Gastrocnemius medialis (tissue), 4 donors: ENCODE results near the gene SLC35C1. TPM values are rescaled to one million over a fixed set of nuclear protein-coding genes. Genes with fewer than 3 reads are reported as not detected.

Experiments
- ATAC-seq, 2 donors: fragments of 150-250 bp; one replicate each; pipeline ENCODE4 v1.9.1; 2016
- DNase-seq, 2 donors: peaks; one replicate each; pipeline ENCODE4 v3.0.0-alpha.2; 2019
- H3K27ac ChIP-seq, 4 donors: fragments of 200-600 bp; sonication (generic); 1 replicate in 1 of 4; 2 replicates in 3 of 4; pipeline ENCODE4 v1.5.1; 2016 to 2018; ENCODE audit warnings: mild to moderate bottlenecking in 2 of 4, moderate library complexity in 1 of 4
- H3K27me3 ChIP-seq, 3 donors: fragments of 200-600 bp; sonication (generic) in 2 of 3; 1 replicate in 1 of 3; 2 replicates in 2 of 3; pipeline versions ENCODE4 v1.5.1 to v1.6.0; 2016 to 2019; ENCODE audit warnings: mild to moderate bottlenecking in 1 of 3, moderate library complexity in 1 of 3
- H3K36me3 ChIP-seq, 2 donors: fragments of 200-600 bp; sonication (generic) in 1 of 2; one replicate each; pipeline ENCODE4 v1.5.1; 2017 to 2018
- H3K4me1 ChIP-seq, 2 donors: fragments of 200-600 bp; sonication (generic) in 1 of 2; one replicate each; pipeline ENCODE4 v1.5.1; 2016 to 2017; ENCODE audit warnings: mild to moderate bottlenecking in 2 of 2
- H3K4me3 ChIP-seq, 4 donors: fragments of 200-600 bp; sonication (generic) in 3 of 4; 1 replicate in 1 of 4; 2 replicates in 3 of 4; pipeline ENCODE4 v1.5.1; 2016 to 2019; ENCODE audit warnings: mild to moderate bottlenecking in 2 of 4
- H3K9me3 ChIP-seq, 3 donors: fragments of 200-600 bp; sonication (generic) in 2 of 3; 1 replicate in 1 of 3; 2 replicates in 2 of 3; pipeline ENCODE4 v1.5.1; 2016 to 2019
- CTCF ChIP-seq, 5 experiments: fragments of 450-650 bp in 3 of 5; fragments of 200-600 bp in 2 of 5; sonication (generic) in 2 of 5; IDR thresholded peaks in 4 of 5; conservative IDR thresholded peaks in 1 of 5; 1 replicate in 4 of 5; 2 replicates in 1 of 5; pipeline ENCODE4 v1.5.1; 2016 to 2019; ENCODE audit warnings: antibody characterized with exemption in 5 of 5, mild to moderate bottlenecking in 3 of 5, moderate library complexity in 3 of 5
- POLR2A ChIP-seq, 2 donors: fragments of 450-650 bp; IDR thresholded peaks; one replicate each; pipeline ENCODE4 v1.6.1; 2017; ENCODE audit warnings: antibody characterized with exemption in 2 of 2, mild to moderate bottlenecking in 2 of 2, moderate library complexity in 2 of 2
- in situ Hi-C, 4 donors: fragments of 200-750 bp; cut with MboI; loops; one replicate each; pipeline versions ENCODE4 v1.15.0 to v1.8.0; 2017; ENCODE audit warnings: low sequenced_read_pairs in 4 of 4
- intact Hi-C: fragments of 100-400 bp; cut with DNase I; formaldehyde crosslinking; loops from one replicate; pipeline ENCODE4 v1.15.1; 2023; ENCODE audit warnings: low total_unique reads
- total RNA-seq, 4 donors: library from RNA; depleted of rRNA; stranded (reverse); fragments of >200 nt; gene quantifications; one replicate each; pipeline versions ENCODE4 v1.1.0 to v1.2.3, GENCODE V29; 2016

SLC35C1 gene
- total RNA-seq, 4 donors from 2014 or later, result 4.8 to 11.7 (median 7.8) TPM

GRCh38 chr11:45777127-45777969 is 27.6 kb upstream of the SLC35C1 start:
- in situ Hi-C loops, result loop anchor here (10.0 kb wide), 5 partner anchors 243 to 443 kb away; no protein-coding TSS in a partner anchor

GRCh38 chr11:45778341-45778740 is 26.6 kb upstream of the SLC35C1 start:
- Histone ChIP-seq H3K4me1 (no peaks in the 10 kb centered on the region), H3K36me3 (no peaks in the 10 kb centered on the region), H3K9me3 (no peaks in the 10 kb centered on the region), H3K27ac (no peak overlapping the region), H3K4me3 (no peak overlapping the region), H3K27me3 (peaks cover 0 to 10% (median 2%) of the 10 kb centered on the region in 3 donors)
- in situ Hi-C loops (loop anchor here (10.0 kb wide), 5 partner anchors 244 to 444 kb away; no protein-coding TSS in a partner anchor), intact Hi-C loops (no loop called here)
- TF ChIP-seq CTCF (IDR thresholded peaks at IDR 0.05 in 4 of 5, conservative IDR thresholded peaks at IDR 0.05 in 1 of 5), result no peak
- TF ChIP-seq POLR2A (IDR thresholded peaks at IDR 0.05), result no peak
- DNase-seq (no peak), ATAC-seq (no peak)

More at GRCh38 chr11:45777127-45777969, 27.6 kb upstream of the SLC35C1 start:
- Histone ChIP-seq H3K9me3 (no peaks in the 10 kb centered on the region), H3K27me3 (peaks cover 0 to 6% (median under 1%) of the 10 kb centered on the region in 3 donors), H3K36me3 (no peaks in the 10 kb centered on the region), H3K27ac (no peak overlapping the region), H3K4me1 (peaks cover 0 to under 1% of the 10 kb centered on the region in 2 donors), H3K4me3 (no peak overlapping the region)
- DNase-seq (no peak), ATAC-seq (no peak)
- intact Hi-C loops, result no loop called here
- TF ChIP-seq POLR2A (IDR thresholded peaks at IDR 0.05), result no peak
- no peak for TF ChIP-seq CTCF (IDR thresholded peaks at IDR 0.05 in 4 of 5, conservative IDR thresholded peaks at IDR 0.05 in 1 of 5)

DNA sequence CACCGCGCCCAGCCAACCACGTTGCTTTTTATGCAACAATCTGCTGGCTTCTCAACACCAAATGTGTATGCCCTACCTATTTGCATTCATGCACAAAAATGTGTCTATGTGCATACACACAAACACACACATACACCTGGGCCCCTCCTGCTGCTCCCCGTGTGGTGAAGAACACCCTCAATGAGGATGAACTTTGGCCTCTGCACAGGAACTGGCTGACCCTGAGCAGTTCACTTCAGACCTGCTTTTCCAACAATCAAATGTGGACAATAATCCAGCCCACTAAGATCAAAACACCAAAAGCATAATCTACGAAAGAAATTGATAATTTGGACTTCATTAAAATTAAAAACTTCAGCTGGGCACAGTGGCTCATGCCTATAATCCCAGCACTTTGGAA is 25.3 kb upstream of the SLC35C1 start:
- ATAC-seq, result no peak
- TF ChIP-seq POLR2A (IDR thresholded peaks at IDR 0.05) (no peak), CTCF (IDR thresholded peaks at IDR 0.05 in 4 of 5, conservative IDR thresholded peaks at IDR 0.05 in 1 of 5) (no peak)
- no peaks in the 10 kb centered on the region for H3K9me3 ChIP-seq
- intact Hi-C loops (no loop called here), in situ Hi-C loops (loop anchor here (10.0 kb wide), 5 partner anchors 245 to 445 kb away; no protein-coding TSS in a partner anchor)
- H3K4me3 ChIP-seq, result no peak overlapping the region
- no peak for DNase-seq
- H3K4me1 ChIP-seq, result no peaks in the 10 kb centered on the region
- H3K36me3 ChIP-seq, result no peaks in the 10 kb centered on the region
- no peak overlapping the region for H3K27ac ChIP-seq
- H3K27me3 ChIP-seq, result peaks cover 0 to 10% (median 2%) of the 10 kb centered on the region in 3 donors

DNA sequence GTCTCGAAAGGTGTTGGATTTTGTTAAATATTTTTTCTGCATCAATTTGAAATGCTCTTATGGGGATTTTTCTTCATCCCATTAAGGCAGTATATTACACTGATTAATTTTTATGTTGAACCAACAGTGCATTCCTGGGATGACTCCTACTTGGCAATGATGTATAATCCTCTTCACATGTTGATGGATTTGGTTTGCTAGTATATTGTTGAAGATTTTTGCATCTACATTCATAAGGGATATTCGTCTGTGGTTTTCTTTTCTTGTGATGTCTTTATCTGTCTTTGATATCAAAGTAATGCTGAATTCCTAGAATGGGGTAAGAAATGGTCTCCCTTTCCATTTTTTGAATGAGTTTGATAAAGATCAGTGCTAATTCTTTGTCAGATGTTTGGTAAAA is 18.7 kb upstream of the SLC35C1 start:
- intact Hi-C loops (no loop called here), in situ Hi-C loops (no loop called here)
- Histone ChIP-seq H3K27ac (no peak overlapping the region), H3K36me3 (no peaks in the 10 kb centered on the region), H3K27me3 (peaks cover 2 to 24% (median 5%) of the 10 kb centered on the region in 3 donors), H3K4me3 (no peak overlapping the region), H3K9me3 (no peaks in the 10 kb centered on the region), H3K4me1 (no peaks in the 10 kb centered on the region)
- TF ChIP-seq CTCF (IDR thresholded peaks at IDR 0.05 in 4 of 5, conservative IDR thresholded peaks at IDR 0.05 in 1 of 5) (no peak), POLR2A (IDR thresholded peaks at IDR 0.05) (no peak)
- DNase-seq (no peak), ATAC-seq (no peak)
